SK-N-MC (cell line): ENCODE measurements around the gene TNIK.
"Not testable (repeated sequence)": the region's sequence is repeated elsewhere in the genome, so short reads cannot be mapped to it uniquely, and the experiment has no call there.

Experiments
- DNase-seq: peaks from one replicate; pipeline ENCODE4 v3.0.0-alpha.2; 2011; ENCODE audit warnings: low read depth, low spot score
- H3K27ac ChIP-seq: fragments of 200-600 bp; sonication (generic); 2 replicates; pipeline ENCODE4 v1.5.1; 2016; ENCODE audit warnings: mixed run types
- H3K36me3 ChIP-seq: fragments of 200-600 bp; sonication (generic); 2 replicates; pipeline ENCODE4 v1.6.1; 2017; ENCODE audit warnings: antibody characterized with exemption, low read length, mixed read lengths; ENCODE audit not compliant: insufficient read depth
- H3K4me3 ChIP-seq: fragments of 200-600 bp; sonication (generic); 2 replicates; pipeline ENCODE4 v1.5.1; 2016
- H3K9ac ChIP-seq: fragments of 200-600 bp; sonication (generic); 2 replicates; pipeline ENCODE4 v1.8.0; 2017; ENCODE audit warnings: mixed run types, mixed read lengths; ENCODE audit not compliant: insufficient read length
- H3K9me3 ChIP-seq: fragments of 200-600 bp; sonication (generic); 2 replicates; pipeline ENCODE4 v1.6.1; 2017; ENCODE audit warnings: low read depth, mild to moderate bottlenecking, antibody characterized with exemption, low read length, moderate library complexity, mixed read lengths
- EZH2 ChIP-seq: fragments of 200-600 bp; sonication (generic); IDR thresholded peaks from one replicate; pipeline ENCODE4 v1.6.1; 2017; ENCODE audit warnings: antibody characterized with exemption
- FOXP2 ChIP-seq: optimal IDR thresholded peaks from 2 replicates; pipeline ENCODE3; 2011; ENCODE audit warnings: mild to moderate bottlenecking, moderate library complexity; ENCODE audit not compliant: insufficient read depth; ENCODE audit errors: extremely low read length, control extremely low read depth
- POLR2AphosphoS5 ChIP-seq: IDR thresholded peaks from 2 replicates; pipeline ENCODE4 v1.6.1; 2012; ENCODE audit warnings: mild to moderate bottlenecking, low read depth, low read length, borderline replicate concordance

The TNIK gene

GRCh38 chr3:171456765-171457606, 3.2 kb downstream of the TNIK start:
- Histone ChIP-seq H3K4me3 (no peak overlapping the region), H3K9me3 (no peaks in the 10 kb centered on the region), H3K9ac (no peak overlapping the region), H3K27ac (no peak overlapping the region), H3K36me3 (no peaks in the 10 kb centered on the region)
- TF ChIP-seq POLR2AphosphoS5 (no peak), FOXP2 (no peak), EZH2 (no peak)
- DNase-seq = no peak

GRCh38 chr3:171455603-171456550, 4.3 kb downstream of the TNIK start:
- Histone ChIP-seq H3K27ac (no peak overlapping the region), H3K9me3 (no peaks in the 10 kb centered on the region), H3K36me3 (no peaks in the 10 kb centered on the region), H3K9ac (no peak overlapping the region), H3K4me3 (no peak overlapping the region)
- TF ChIP-seq EZH2 (no peak), FOXP2 (no peak), POLR2AphosphoS5 (no peak)
- no peak for DNase-seq

- no peak for DNase-seq
- Histone ChIP-seq H3K9me3 (no peaks in the 10 kb centered on the region), H3K4me3 (no peak overlapping the region), H3K9ac (no peak overlapping the region), H3K36me3 (no peaks in the 10 kb centered on the region), H3K27ac (no peak overlapping the region)
- TF ChIP-seq POLR2AphosphoS5 (no peak), FOXP2 (no peak), EZH2 (no peak)
Measured at GRCh38 chr3:171454041-171454440, 6.2 kb downstream of the TNIK start.

- DNase-seq = no peak
- Histone ChIP-seq H3K9me3 (no peaks in the 10 kb centered on the region), H3K9ac (no peak overlapping the region), H3K4me3 (no peak overlapping the region), H3K36me3 (no peaks in the 10 kb centered on the region), H3K27ac (no peak overlapping the region)
- TF ChIP-seq EZH2 (no peak), FOXP2 (no peak), POLR2AphosphoS5 (no peak)
Measured at GRCh38 chr3:171453180-171453886, 6.9 kb downstream of the TNIK start.

GRCh38 chr3:171452328-171452727, 7.9 kb downstream of the TNIK start:
- Histone ChIP-seq H3K36me3 (no peaks in the 10 kb centered on the region), H3K9me3 (no peaks in the 10 kb centered on the region), H3K4me3 (no peak overlapping the region), H3K9ac (no peak overlapping the region), H3K27ac (no peak overlapping the region)
- no peak for DNase-seq
- TF ChIP-seq POLR2AphosphoS5 (no peak), FOXP2 (no peak), EZH2 (no peak)

GRCh38 chr3:171451915-171452314, 8.3 kb downstream of the TNIK start:
- TF ChIP-seq FOXP2 = no peak
- TF ChIP-seq EZH2 = no peak
- Histone ChIP-seq H3K36me3 (no peaks in the 10 kb centered on the region), H3K4me3 (no peak overlapping the region), H3K27ac (no peak overlapping the region), H3K9me3 (no peaks in the 10 kb centered on the region), H3K9ac (no peak overlapping the region)
- DNase-seq = no peak

- H3K9me3 ChIP-seq, H3K4me3 ChIP-seq, DNase-seq, H3K9ac ChIP-seq, H3K27ac ChIP-seq, H3K36me3 ChIP-seq: not testable (repeated sequence)
Measured at GRCh38 chr3:171447579-171447891, 12.7 kb downstream of the TNIK start.
